A549 (cell line): Measurements from ENCODE around the gene RERE. TPM values are rescaled to one million over a fixed set of nuclear protein-coding genes. Genes with fewer than 3 reads are reported as not detected.

Experiments
- ATAC-seq, 2 experiments: fragments of 200-7000 bp in 1 of 2; fragments of >200 bp in 1 of 2; cut with Nextera tagmentation in 1 of 2; cut with Tn5 transposase in 1 of 2; 3 replicates each; pipeline versions ENCODE4 v1.8.0 to v1.9.1; 2018 to 2020; ENCODE audit warnings: mild to moderate bottlenecking in 1 of 2, moderate library complexity in 1 of 2
- CTCF ChIA-PET: fragments of 300-600 bp; sonication (Branson Sonifier 250); formaldehyde crosslinking; extraction: SDS; loops from one replicate; lab custom pipeline; 2021; ENCODE audit warnings: antibody characterized with exemption, inconsistent platforms; lab: Yijun Ruan, JAX
- POLR2A ChIA-PET: fragments of 350-600 bp; formaldehyde crosslinking; extraction: SDS; loops from one replicate; lab custom pipeline; 2021; ENCODE audit warnings: antibody characterized with exemption, inconsistent platforms; lab: Yijun Ruan, JAX
- DNase-seq, 2 experiments: peaks; one replicate each; pipeline versions ENCODE4 v3.0.0 to v3.0.0-alpha.2; 2011 to 2016; ENCODE audit warnings: low read depth in 1 of 2, low spot score in 1 of 2
- FAIRE-seq: peaks from 2 replicates; lab custom pipeline; 2011; peaks lifted over from hg19 to GRCh38; lab: Jason Lieb, UNC
- H3K27ac ChIP-seq, 2 experiments: fragments of >200 bp; sonication (Bioruptor Twin); formaldehyde crosslinking; 3 replicates each; pipeline ENCODE4 v1.5.1; 2016 to 2017
- H3K4me1 ChIP-seq: fragments of >200 bp; sonication (Bioruptor Twin); formaldehyde crosslinking; 3 replicates; pipeline ENCODE4 v1.6.1; 2016
- H3K4me2 ChIP-seq: fragments of >200 bp; sonication (Bioruptor Twin); formaldehyde crosslinking; 3 replicates; pipeline ENCODE4 v1.6.1; 2016
- H3K4me3 ChIP-seq: fragments of >200 bp; sonication (Bioruptor Twin); formaldehyde crosslinking; 3 replicates; pipeline ENCODE4 v1.5.1; 2016
- H3K9me3 ChIP-seq: fragments of >200 bp; sonication (Bioruptor Twin); formaldehyde crosslinking; 3 replicates; pipeline ENCODE4 v1.6.1; 2016
- BHLHE40 ChIP-seq: IDR thresholded peaks from 2 replicates; pipeline ENCODE4 v1.6.1; 2012; ENCODE audit warnings: low read depth, low read length, inconsistent platforms
- CHD2 ChIP-seq: fragments of 150-350 bp; IDR thresholded peaks from 2 replicates; pipeline ENCODE4 v1.6.1; 2014; ENCODE audit warnings: low read length; ENCODE audit not compliant: partially characterized antibody
- CTCF ChIP-seq: fragments of >200 bp; sonication (Bioruptor Twin); formaldehyde crosslinking; IDR thresholded peaks from 3 replicates; pipeline ENCODE4 v1.5.1; 2016
- E2F6 ChIP-seq: IDR thresholded peaks from 2 replicates; pipeline ENCODE4 v1.6.1; 2012; ENCODE audit warnings: low read depth, borderline replicate concordance
- EP300 ChIP-seq, 2 experiments: fragments of >200 bp; sonication (Bioruptor Twin); formaldehyde crosslinking; IDR thresholded peaks; 2 replicates in 1 of 2; 3 replicates in 1 of 2; pipeline ENCODE4 v1.6.1; 2016 to 2017
- GATA3 ChIP-seq: IDR thresholded peaks from 2 replicates; pipeline ENCODE4 v1.6.1; 2012; ENCODE audit warnings: borderline replicate concordance
- HEYL ChIP-seq: fragments of 250-450 bp; sonication (Bioruptor Pico); IDR thresholded peaks from 2 replicates; pipeline ENCODE4 v1.8.0; 2021; ENCODE audit warnings: mild to moderate bottlenecking, moderate library complexity
- HOXA7 ChIP-seq: fragments of 250-450 bp; sonication (Bioruptor Pico); IDR thresholded peaks from 2 replicates; pipeline ENCODE4 v1.5.0; 2020; ENCODE audit warnings: mild to moderate bottlenecking, moderate library complexity
- JUN ChIP-seq, 2 experiments: fragments of >200 bp; sonication (Bioruptor Twin); formaldehyde crosslinking; IDR thresholded peaks; 2 replicates in 1 of 2; 3 replicates in 1 of 2; pipeline ENCODE4 v1.6.1; 2016 to 2017
- KDM5A ChIP-seq: fragments of 200-600 bp; sonication (generic); IDR thresholded peaks from 2 replicates; pipeline ENCODE4 v1.6.1; 2016; ENCODE audit warnings: antibody characterized with exemption, mild to moderate bottlenecking
- MAFK ChIP-seq: fragments of 450-650 bp; IDR thresholded peaks from 2 replicates; pipeline ENCODE4 v1.6.1; 2014; ENCODE audit not compliant: partially characterized antibody
- PBX3 ChIP-seq: IDR thresholded peaks from 2 replicates; pipeline ENCODE4 v1.6.1; 2012
- RAD21 ChIP-seq, 2 experiments: fragments of >200 bp in 1 of 2; sonication (Bioruptor Twin) in 1 of 2; formaldehyde crosslinking in 1 of 2; IDR thresholded peaks in 1 of 2; conservative IDR thresholded peaks in 1 of 2; 2 replicates in 1 of 2; 3 replicates in 1 of 2; pipeline ENCODE4 v1.6.1; 2012 to 2018; ENCODE audit warnings: inconsistent platforms in 1 of 2
- RARB ChIP-seq: fragments of 250-450 bp; sonication (Bioruptor Pico); IDR thresholded peaks from 2 replicates; pipeline ENCODE4 v1.8.0; 2021; ENCODE audit warnings: mild to moderate bottlenecking, moderate library complexity
- RCOR1 ChIP-seq: fragments of 150-350 bp; IDR thresholded peaks from 2 replicates; pipeline ENCODE4 v1.6.1; 2014; ENCODE audit warnings: antibody characterized with exemption, low read length, low read depth
- SMC3 ChIP-seq: fragments of >200 bp; sonication (Bioruptor Twin); formaldehyde crosslinking; IDR thresholded peaks from 3 replicates; pipeline ENCODE4 v1.6.1; 2018; ENCODE audit warnings: inconsistent platforms
- SREBF2 ChIP-seq: fragments of 450-650 bp; IDR thresholded peaks from 2 replicates; pipeline ENCODE4 v1.6.1; 2014; ENCODE audit warnings: mild to moderate bottlenecking, moderate library complexity
- ZC3H11A ChIP-seq: fragments of 450-650 bp; IDR thresholded peaks from 2 replicates; pipeline ENCODE4 v1.6.1; 2014; ENCODE audit warnings: antibody characterized with exemption, mild to moderate bottlenecking
- ZFP36 ChIP-seq: fragments of 450-650 bp; IDR thresholded peaks from 2 replicates; pipeline ENCODE4 v1.6.1; 2014; ENCODE audit warnings: borderline replicate concordance; ENCODE audit not compliant: partially characterized antibody
- WGBS: methylation state at CpG from one replicate; pipeline ENCODE4 v1.1.6; 2017; ENCODE audit errors: missing lambda C conversion rate; 5-methylcytosine and 5-hydroxymethylcytosine counted together
- polyA plus RNA-seq, 4 experiments: library from polyadenylated mRNA; depleted of rRNA in 3 of 4; stranded (reverse); fragments of >200 nt; fragmentation: RNase III in 1 of 4; extraction: RNeasy Plus Mini Kit Qiagen cat#74134 plus additional on column Dnase treatment in 1 of 4; gene quantifications; 2 replicates in 3 of 4; 3 replicates in 1 of 4; pipeline ENCODE4 v1.2.3, GENCODE V29; 2011 to 2017

RERE gene
- polyA plus RNA-seq, 2 of the 4 experiments (the other 2 are of a cell fraction) = 12.6 to 28.6 TPM

DNA sequence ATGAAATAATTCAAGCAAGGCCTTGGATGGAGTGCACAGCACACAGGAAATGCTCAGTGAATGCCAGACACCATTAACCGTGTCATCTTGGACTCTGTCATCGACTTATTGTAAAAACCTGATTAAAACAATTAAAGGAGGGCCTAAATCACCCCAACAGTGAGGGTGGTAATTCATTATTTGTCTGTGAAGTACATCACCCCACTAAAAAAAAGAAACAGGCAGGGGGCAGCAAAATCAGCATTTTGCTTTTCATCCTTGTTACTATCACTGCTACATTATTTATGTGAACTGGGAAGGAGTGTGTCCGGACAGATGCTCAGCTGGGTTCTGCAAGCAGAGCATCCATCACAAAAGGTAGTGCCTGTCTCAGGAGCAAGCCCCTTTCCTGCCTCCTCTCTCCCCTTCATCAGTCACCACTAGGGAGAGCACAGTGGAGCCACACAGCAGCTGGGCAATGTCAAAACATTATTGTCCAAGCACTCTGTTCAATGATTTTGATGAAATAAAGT is 98.5 kb downstream of the RERE start:
- DNase-seq (no peak), FAIRE-seq (no peak), ATAC-seq (peak; percentile 43 to 68; a peak in 4 of 6 replicates)
- no peak overlapping the region for H3K4me2 ChIP-seq
- CTCF ChIA-PET = interaction anchor here (1.0 to 3.7 kb wide), 4 partner anchors 8 to 158 kb away, joined by 3 to 21 read pairs (median 8); no protein-coding TSS in a partner anchor
- H3K9me3 ChIP-seq = no peaks in the 10 kb centered on the region
- POLR2A ChIA-PET = interaction anchor here (1.6 kb wide), 1 partner anchor 16 kb away, joined by 6 read pairs; no protein-coding TSS in a partner anchor
- 55% methylated on average over 3 of the region's 3 CpGs for WGBS
- H3K27ac ChIP-seq = peak overlapping the region; percentile 19 to 65; a peak in 3 of 6 replicates
- peak; percentile 44; the same call in 2 of the 3 replicates for TF ChIP-seq CTCF
- 0 out of 3 replicates have a peak, but pooled peaks have one; percentile 25 for TF ChIP-seq SMC3
- no peak for TF ChIP-seq PBX3
- peak; percentile 9 to 36; a peak in 1 of 5 replicates for TF ChIP-seq RAD21 (conservative IDR thresholded peaks at IDR 0.05 in 1 of 2, IDR thresholded peaks at IDR 0.05 in 1 of 2)
- no peak overlapping the region for H3K4me3 ChIP-seq
- H3K4me1 ChIP-seq = peaks cover 56% of the 10 kb centered on the region

- H3K27ac ChIP-seq = peak overlapping the region; percentile 51 to 65; a peak in 5 of 6 replicates
- POLR2A ChIA-PET = no interaction called here
- FAIRE-seq = no peak
- H3K9me3 ChIP-seq = no peaks in the 10 kb centered on the region
- WGBS = 9% methylated on average over 3 of the region's 3 CpGs
- no peak for ATAC-seq
- no peak for DNase-seq
- no peak overlapping the region for H3K4me3 ChIP-seq
- peaks cover 57% of the 10 kb centered on the region for H3K4me1 ChIP-seq
- TF ChIP-seq ZC3H11A (no peak), MAFK (peak; percentile 36), JUN (IDR thresholded peaks at IDR 0.05) (no peak), RARB (CRISPR knock-in tag) (no peak), EP300 (IDR thresholded peaks at IDR 0.05) (no peak)
- TF ChIP-seq, all 56 proteins: peak for 1
- peak overlapping the region; percentile 58 for H3K4me2 ChIP-seq
- CTCF ChIA-PET = interaction anchor here (1.4 to 3.7 kb wide), 2 partner anchors 9 to 131 kb away, joined by 4 to 21 read pairs; no protein-coding TSS in a partner anchor
These were observed 100.3 kb downstream of the RERE start for GRCh38 chr1:8717148-8717547.

DNA sequence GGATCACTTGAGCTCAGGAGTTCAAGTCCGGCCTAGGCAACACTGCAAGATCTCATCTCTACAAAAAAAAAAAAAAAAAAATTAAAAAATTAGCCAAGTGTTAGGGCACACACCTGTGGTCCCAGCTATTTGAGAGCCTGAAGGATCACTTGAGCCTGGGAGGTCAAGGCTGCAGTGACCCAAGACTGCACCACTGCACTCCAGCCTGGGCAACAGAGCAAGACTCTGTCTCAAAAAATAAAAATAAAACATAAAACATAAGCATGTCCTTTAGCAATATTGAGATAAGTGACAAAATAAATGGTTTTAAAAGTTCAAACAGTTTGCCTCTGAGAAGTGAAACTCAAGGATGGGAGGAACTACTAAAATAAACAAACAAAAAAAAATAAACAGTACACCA is 101.2 kb downstream of the RERE start:
- FAIRE-seq = no peak
- H3K27ac ChIP-seq = peak overlapping the region; percentile 51 to 84
- H3K4me1 ChIP-seq = peaks cover 64% of the 10 kb centered on the region
- WGBS = 82% methylated on average over 1 of the region's 1 CpG
- TF ChIP-seq ZFP36 (no peak), GATA3 (no peak), SREBF2 (no peak)
- no peak for DNase-seq
- H3K4me2 ChIP-seq = peak overlapping the region; percentile 58
- no peaks in the 10 kb centered on the region for H3K9me3 ChIP-seq
- ATAC-seq = no peak
- CTCF ChIA-PET = interaction anchor here (0.7 to 3.7 kb wide), 3 partner anchors 10 to 132 kb away, joined by 3 to 21 read pairs (median 4); partner anchors contain the start of gene RERE
- no peak overlapping the region for H3K4me3 ChIP-seq
- POLR2A ChIA-PET = no interaction called here

DNA sequence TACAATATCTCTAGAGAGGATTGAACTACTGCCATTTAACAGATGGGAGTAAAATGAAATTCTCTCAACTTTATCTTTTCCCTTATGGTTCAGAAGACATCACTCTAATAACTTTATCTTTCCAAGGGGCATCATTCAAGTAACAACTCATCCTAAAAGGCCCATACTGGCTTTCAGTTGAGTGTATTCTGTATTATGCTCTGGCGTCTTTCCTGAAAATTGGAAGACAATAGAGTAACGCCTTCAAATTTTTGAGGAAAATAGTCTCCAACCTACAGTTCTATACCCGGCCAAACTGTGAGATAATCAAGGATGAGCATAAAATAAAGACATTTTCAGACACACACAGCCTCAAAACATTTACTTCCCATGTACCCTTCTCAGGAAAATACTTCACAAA is 103.3 kb downstream of the RERE start:
- no peak for FAIRE-seq
- H3K4me1 ChIP-seq = peaks cover 80% of the 10 kb centered on the region
- CTCF ChIA-PET = interaction anchor here (0.9 to 1.8 kb wide), 4 partner anchors 10 to 134 kb away, joined by 3 to 7 read pairs (median 4); no protein-coding TSS in a partner anchor

More for the DNA sequence above, 103.3 kb downstream of the RERE start:
- no peak overlapping the region for H3K4me2 ChIP-seq
- peak overlapping the region; percentile 84 to 88 for H3K27ac ChIP-seq
- no peaks in the 10 kb centered on the region for H3K9me3 ChIP-seq
- no peak overlapping the region for H3K4me3 ChIP-seq
- no peak for ATAC-seq
- no peak for TF ChIP-seq HEYL (CRISPR knock-in tag)
- TF ChIP-seq KDM5A = no peak
- no peak for TF ChIP-seq MAFK
- no peak for TF ChIP-seq SREBF2
- no peak for TF ChIP-seq ZFP36
- TF ChIP-seq RCOR1 = no peak
- TF ChIP-seq HOXA7 = no peak
- no peak for TF ChIP-seq RAD21 (conservative IDR thresholded peaks at IDR 0.05 in 1 of 2, IDR thresholded peaks at IDR 0.05 in 1 of 2)
- no peak for TF ChIP-seq CHD2
- no peak for TF ChIP-seq E2F6
- no peak for TF ChIP-seq BHLHE40
- TF ChIP-seq GATA3 = no peak
- WGBS = 89% methylated on average over 3 of the region's 3 CpGs
- POLR2A ChIA-PET = no interaction called here
- no peak for DNase-seq
